SKM-1 (cell line): ENCODE data around the gene BEND5.

Source experiments
- DNase-seq: peaks from one replicate; lab custom pipeline; 2025; ENCODE audit not compliant: unreplicated experiment; lab: John Stamatoyannopoulos, UW

The BEND5 gene

GRCh38 chr1:48726139-48726538 lies 50.6 kb downstream of the BEND5 start:
- DNase-seq = no peak

- no peak for DNase-seq
Measured at GRCh38 chr1:48725341-48726046, 51.2 kb downstream of the BEND5 start.

- DNase-seq = no peak
Measured at GRCh38 chr1:48720929-48721328, 55.8 kb downstream of the BEND5 start.

GRCh38 chr1:48718705-48719104 lies 58.0 kb downstream of the BEND5 start:
- no peak for DNase-seq

GRCh38 chr1:48718116-48718630 lies 58.5 kb downstream of the BEND5 start:
- DNase-seq = no peak

- DNase-seq = no peak
Measured at GRCh38 chr1:48717082-48717481, 59.6 kb downstream of the BEND5 start.

DNA sequence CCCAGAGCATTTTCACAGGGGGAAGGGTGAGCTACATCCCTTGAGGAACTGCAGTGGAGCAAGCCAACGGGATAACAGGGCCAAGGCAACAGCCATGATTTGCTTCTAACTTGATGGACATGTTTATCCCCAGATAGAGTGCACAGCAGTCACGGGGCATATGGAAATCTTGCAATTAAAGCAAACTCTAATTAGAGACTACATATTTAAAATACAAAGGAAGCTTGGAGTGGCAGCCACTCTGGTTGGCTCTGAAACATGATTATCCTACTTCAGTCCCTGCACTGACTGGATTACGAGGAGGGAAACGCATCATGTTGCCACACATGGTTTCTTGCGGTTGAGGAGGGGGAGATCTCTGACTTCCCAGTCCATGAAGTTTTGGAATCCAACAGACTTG lies 60.8 kb downstream of the BEND5 start:
- no peak for DNase-seq

DNA sequence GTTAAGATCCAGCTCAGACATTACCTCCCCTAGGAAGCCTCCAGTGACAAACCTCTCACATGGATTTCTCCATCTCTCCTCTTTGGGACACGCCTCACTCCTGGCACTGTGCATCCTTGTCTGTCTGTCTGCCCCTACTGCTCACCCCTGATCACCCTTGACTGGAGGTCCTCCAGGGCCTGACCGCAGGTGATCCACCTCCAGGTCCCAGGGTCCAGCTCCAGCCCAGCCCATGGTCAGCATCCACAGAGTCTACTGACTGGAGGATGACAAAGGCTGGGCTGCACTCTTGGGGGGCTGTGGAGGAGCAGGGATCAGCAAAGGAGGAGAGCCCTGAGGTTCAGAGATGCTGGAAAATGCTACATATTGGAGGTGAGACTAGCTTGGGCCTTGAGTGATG lies 65.8 kb downstream of the BEND5 start:
- no peak for DNase-seq

DNA sequence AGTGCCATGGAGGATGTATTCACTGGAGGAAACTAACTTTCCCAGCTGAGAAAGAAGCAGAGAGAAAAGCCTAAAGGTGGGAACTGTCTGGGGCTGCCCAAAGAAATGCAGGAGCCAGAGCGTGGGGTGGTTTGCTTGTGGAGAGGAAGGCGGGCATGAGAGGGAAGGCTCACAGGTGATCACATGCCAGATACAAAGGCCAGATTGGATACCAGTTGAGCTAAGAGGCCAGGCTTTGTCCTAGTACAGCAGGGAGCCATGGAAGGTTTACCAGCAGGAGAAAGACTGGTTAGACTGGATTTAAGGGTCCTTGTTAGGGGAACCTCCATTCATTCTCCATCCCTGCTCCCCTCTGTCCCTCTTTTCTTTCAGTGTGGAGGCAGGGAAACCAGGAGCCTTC lies 66.4 kb downstream of the BEND5 start:
- no peak for DNase-seq

GRCh38 chr1:48704736-48705135 lies 72.0 kb downstream of the BEND5 start:
- DNase-seq = no peak

- DNase-seq = no peak
Measured at GRCh38 chr1:48701445-48701844, 75.2 kb downstream of the BEND5 start.

- peak; percentile 3 for DNase-seq
Measured at GRCh38 chr1:48697066-48697707, 79.5 kb downstream of the BEND5 start.

DNA sequence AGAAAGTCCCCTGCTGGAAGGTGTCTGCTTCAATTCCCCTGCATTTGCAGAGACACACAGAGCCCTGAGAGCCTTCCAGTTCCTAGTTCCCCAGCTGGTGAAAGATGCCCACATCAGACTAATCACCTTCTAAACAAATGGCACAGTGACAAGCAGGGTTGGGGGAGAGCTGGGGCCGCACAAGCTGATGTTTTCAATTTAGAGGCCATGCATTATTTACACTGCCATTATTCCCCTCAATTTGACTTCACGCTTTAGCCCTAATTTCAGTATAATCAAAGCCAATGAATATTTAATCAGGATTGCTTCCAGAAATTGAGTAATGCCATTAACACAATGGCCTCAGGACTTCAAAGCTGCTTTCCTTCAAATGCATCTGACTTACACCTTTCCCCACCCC lies 81.5 kb downstream of the BEND5 start:
- no peak for DNase-seq

DNA sequence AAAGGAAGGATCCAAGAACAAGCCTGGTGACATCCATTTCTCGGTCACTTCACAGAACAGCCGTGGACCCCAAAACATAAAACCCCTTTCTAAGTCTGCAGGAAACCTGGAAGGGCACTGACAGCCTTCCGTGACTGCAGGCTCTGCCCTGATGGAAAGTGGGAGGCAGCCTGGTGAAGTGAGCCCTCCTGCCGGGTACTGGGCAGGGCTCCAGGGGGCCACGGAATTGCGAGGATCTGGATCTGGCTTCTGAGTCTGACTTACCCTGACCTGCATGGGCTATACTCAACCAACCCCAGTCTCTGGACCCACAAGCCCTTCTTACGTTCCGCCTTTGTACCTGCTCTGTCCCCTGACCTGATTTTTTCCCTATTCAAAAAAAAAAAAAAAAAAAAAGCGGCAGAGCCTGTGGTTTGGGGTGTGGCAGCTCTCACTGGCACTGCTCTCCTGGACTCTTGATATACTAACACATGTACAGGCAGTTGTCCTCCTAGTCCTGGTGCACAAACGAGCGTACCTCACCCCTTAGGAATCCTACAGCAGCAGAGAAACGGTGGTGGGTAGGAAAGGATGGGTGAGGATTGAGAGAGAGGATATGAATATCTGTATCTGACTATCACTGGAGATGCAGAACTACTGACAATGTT lies 82.9 kb downstream of the BEND5 start:
- DNase-seq = no peak

DNA sequence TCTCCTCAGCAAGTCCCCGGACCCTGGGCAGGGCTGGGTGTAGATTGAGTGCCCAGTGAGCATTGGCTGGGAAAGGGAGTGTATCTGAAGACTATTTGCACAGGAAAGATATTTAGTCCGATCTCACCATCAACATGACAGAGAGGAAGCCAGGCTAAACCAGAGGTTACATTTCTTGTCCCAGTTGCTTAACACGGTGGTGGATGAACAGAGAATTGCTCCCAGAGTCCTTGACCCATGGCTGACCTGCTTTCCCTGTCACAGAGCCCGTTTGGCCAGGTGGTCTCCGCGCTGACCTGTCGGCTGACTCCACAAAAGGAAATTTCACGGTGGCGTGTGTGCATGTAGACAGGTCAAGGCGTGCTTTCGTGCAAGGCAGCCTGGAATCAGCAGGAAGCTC lies 83.5 kb downstream of the BEND5 start:
- DNase-seq = no peak

- DNase-seq = no peak
Measured at GRCh38 chr1:48692235-48692634, 84.5 kb downstream of the BEND5 start.

DNA sequence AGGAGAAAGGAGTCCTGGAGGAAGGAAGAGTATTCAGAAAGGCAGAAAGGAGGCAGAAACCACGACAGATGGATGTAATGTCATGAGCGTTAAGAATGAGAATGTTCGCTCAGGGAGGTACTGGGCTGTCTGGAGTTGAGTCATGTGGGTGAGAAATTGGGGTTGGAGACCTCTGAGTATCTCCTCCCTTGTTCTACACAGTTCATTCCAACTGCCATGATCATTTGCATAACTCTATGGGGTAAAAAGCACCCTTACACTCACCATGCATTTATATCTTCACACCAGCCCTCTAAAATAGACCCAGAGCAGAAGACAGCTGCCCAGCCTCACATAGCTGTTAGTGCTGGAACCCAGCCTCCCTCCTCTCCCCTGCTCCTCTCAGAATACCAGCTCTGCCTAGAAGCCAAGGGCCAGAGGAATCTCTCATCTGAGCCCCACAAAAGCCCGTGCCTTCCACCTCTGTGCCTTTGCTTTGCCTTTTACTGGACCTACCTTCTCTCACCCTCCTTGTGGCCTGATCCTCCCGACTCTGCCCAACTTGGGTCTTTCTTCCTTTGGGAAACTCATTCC lies 85.2 kb downstream of the BEND5 start:
- no peak for DNase-seq

- peak; percentile 13 for DNase-seq
Measured at GRCh38 chr1:48688102-48688760, 88.5 kb downstream of the BEND5 start.

DNA sequence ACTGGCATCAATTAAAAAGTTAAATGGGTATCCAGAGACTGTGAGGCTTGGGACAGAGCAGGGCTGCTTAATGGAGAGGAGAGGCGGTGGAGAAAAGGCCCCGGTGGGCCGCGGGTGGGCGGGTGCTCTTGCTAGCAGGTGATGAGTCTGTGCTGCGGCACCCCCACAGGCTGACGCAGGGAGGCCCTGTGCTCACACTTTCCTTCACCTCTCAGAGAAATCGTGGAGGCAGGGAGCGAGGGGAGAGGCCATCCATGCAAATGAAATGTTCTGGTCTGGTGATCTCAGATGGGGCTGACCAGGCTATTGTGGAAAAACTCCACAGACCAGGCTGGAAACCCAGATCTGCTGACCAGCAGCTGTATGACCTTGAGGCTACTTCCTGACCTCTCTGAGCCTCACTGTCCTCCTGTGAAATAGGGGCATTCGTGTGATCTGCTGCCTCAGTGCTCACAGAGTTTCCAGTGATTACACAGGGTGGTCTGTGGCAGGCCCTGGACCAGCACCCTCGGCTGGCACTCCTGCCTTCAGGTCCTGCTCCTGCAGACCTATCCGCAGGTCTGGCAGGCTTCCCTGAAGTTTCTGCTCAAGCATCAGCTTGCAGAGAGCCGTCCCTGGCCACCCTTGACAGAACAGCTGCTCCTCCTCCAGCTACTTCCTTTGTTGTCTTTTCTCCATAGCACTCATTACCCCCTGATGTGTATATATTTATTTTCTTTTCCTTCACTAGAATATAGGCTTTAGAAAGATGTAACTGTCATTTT lies 89.2 kb downstream of the BEND5 start:
- no peak for DNase-seq

DNA sequence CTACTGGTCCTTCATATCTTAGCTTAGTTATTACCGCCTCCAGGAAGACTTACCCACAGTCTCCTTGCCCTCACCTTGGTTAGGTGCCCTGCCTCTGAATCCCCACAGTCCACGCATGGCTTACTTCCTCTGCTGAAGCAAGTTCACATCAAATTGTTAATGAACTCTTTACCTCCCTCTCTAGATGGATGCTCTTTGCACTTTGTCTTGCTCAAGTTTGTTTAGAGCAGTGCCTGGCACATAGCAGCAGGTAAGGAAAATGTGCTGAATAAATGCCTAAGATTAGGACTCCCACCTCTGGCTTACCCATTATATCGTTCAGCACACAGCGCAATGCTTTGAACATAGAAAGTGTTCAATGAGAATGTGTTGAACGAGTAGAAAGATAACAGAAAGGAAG lies 90.5 kb downstream of the BEND5 start:
- DNase-seq = no peak

DNA sequence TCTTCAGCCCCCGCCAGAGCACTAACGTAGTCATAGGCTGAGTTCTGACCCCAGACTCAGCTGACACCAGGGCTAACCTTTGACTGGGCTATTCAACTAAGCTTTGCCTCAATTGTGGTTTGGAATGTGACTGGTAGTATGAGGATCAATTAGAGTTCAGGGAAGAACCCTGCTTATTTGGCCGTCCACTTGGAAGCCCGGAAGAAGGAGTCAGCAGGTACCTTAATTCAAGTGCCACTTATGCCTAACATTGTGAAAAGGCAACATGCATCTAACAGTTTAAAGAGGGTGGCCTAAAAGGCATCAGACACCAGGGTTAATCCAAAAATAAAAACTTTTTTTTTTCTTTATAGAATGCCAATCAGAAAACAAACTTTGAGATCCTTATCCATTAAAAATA lies 92.3 kb downstream of the BEND5 start:
- DNase-seq = no peak
